Measurements from ENCODE around the gene HINT2. TPM values are rescaled to one million over a fixed set of nuclear protein-coding genes. Genes with fewer than 3 reads are reported as not detected.

HINT2 gene
- total and polyA plus RNA-seq, 2 donors (not counting 1 experiment from before 2014, with no cell fraction given), result 31.9 to 33.6 TPM

DNA sequence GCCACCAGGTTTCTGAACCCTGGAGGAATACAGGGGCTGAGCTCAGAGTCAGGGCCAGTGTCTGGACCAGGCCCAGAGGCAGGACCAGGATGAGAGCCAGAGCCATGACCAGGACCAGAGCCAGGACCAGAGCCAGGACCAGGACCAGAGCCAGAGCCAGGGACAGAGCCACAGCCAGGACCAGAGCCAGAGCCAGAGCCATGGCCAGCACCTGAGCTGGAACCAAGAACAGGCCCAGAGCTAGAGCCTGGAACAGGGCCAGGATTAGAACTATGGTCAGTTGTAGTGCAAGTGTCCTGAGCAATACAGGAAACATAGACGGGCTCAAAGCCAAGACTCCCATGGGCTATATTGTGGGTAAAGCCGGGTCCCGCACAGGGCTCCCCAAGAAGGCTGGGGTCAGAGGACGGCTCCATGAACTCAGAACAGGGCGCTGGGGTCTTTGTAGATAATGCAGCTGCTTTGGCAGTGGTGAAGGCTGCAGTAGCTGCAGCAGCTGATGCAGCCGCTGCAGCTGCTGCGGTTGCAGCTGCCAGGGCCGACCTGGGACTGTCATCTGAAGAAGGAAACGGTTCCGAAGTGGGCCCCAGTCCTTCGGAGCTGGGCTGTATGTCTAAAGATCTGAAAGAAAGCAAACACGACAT, 3.3 kb downstream of the HINT2 start:
- Histone ChIP-seq H3K79me2 (ENCODE audit: control insufficient read depth, insufficient read depth, low read length) (no peaks in the 10 kb centered on the region), H3K4me2 (replicated peaks; ENCODE audit: low read depth, low read length, poor library complexity, severe bottlenecking) (peak overlapping the region; percentile 77), H3K36me3 (replicated peaks in 1 of 2; ENCODE audit: control extremely low read depth in 1 of 2, control insufficient read depth in 1 of 2, extremely low read depth in 1 of 2, insufficient read depth in 2 of 2, low read length in 1 of 2) (peaks cover 0 to 8% of the 10 kb centered on the region in 2 experiments), H3K27ac (ENCODE audit: low read length in 2 of 2) (peak overlapping the region; percentile 50 to 70), H4K20me1 (ENCODE audit: control insufficient read depth, insufficient read depth, low read length, poor library complexity, severe bottlenecking) (no peaks in the 10 kb centered on the region), H3K9me3 (ENCODE audit: control extremely low read depth in 1 of 3, control insufficient read depth in 2 of 3, insufficient read depth in 1 of 3, low read length in 2 of 3) (no peaks in the 10 kb centered on the region), H3K27me3 (replicated peaks in 1 of 4; ENCODE audit: control extremely low read depth in 1 of 4, control insufficient read depth in 3 of 4, insufficient read depth in 4 of 4, low read length in 3 of 4) (no peaks in the 10 kb centered on the region), H3K9ac (ENCODE audit: low read length) (peak overlapping the region; percentile 60), H2AFZ (ENCODE audit: insufficient read depth, low read depth, low read length, poor library complexity, severe bottlenecking) (peak overlapping the region; percentile 81), H3K4me3 (ENCODE audit: control extremely low read depth in 1 of 5, extremely low read depth in 1 of 5, insufficient read depth in 1 of 5, low read depth in 2 of 5, low read length in 4 of 5) (peak overlapping the region; percentile 54 to 76 (median 61)), H3K4me1 (ENCODE audit: control insufficient read depth in 2 of 2, insufficient read depth in 2 of 2, low read length in 2 of 2) (peaks cover 26 to 33% of the 10 kb centered on the region in 2 donors)
- WGBS (ENCODE audit: insufficient coverage), result 23% methylated on average over 12 of the region's 12 CpGs
- H3K27me3 Mint-ChIP-seq, result no peaks in the 10 kb centered on the region
- no peaks in the 10 kb centered on the region for H3K9me3 Mint-ChIP-seq (ENCODE audit: insufficient read depth)
- intact Hi-C loops (cut with micrococcal nuclease), result loop anchor here (1.0 to 5.0 kb wide), 2 partner anchors 63 to 1144 kb away; a partner anchor contains a TSS
- ChIA-PET CTCF (interaction anchor here (0.7 to 4.6 kb wide), 12 partner anchors 9 to 207 kb away, joined by 3 to 58 read pairs (median 5); partner anchors contain the start of genes CREB3, FAM221B, NPR2 and TLN1), POLR2A (interaction anchor here (1.3 to 1.6 kb wide), 2 partner anchors 17 to 63 kb away, joined by 3 to 4 read pairs; partner anchors contain the start of genes FAM221B and TMEM8B)
- H3K4me1 Mint-ChIP-seq, result peaks cover 30% of the 10 kb centered on the region
- no peak for DNase-seq
- H3K4me3 Mint-ChIP-seq, result peak overlapping the region; percentile 97
- TF ChIP-seq EZH2 (IDR thresholded peaks at IDR 0.05; ENCODE audit: borderline replicate concordance, insufficient read depth, low read depth, low read length, poor library complexity, severe bottlenecking), result no peak
- TF ChIP-seq, protein P1, sequence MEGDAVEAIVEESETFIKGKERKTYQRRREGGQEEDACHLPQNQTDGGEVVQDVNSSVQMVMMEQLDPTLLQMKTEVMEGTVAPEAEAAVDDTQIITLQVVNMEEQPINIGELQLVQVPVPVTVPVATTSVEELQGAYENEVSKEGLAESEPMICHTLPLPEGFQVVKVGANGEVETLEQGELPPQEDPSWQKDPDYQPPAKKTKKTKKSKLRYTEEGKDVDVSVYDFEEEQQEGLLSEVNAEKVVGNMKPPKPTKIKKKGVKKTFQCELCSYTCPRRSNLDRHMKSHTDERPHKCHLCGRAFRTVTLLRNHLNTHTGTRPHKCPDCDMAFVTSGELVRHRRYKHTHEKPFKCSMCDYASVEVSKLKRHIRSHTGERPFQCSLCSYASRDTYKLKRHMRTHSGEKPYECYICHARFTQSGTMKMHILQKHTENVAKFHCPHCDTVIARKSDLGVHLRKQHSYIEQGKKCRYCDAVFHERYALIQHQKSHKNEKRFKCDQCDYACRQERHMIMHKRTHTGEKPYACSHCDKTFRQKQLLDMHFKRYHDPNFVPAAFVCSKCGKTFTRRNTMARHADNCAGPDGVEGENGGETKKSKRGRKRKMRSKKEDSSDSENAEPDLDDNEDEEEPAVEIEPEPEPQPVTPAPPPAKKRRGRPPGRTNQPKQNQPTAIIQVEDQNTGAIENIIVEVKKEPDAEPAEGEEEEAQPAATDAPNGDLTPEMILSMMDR (IDR thresholded peaks at IDR 0.05), result no peak
- H3K27ac Mint-ChIP-seq, result peak overlapping the region; percentile 96
- no peak for ATAC-seq (ENCODE audit: low read depth)

DNA sequence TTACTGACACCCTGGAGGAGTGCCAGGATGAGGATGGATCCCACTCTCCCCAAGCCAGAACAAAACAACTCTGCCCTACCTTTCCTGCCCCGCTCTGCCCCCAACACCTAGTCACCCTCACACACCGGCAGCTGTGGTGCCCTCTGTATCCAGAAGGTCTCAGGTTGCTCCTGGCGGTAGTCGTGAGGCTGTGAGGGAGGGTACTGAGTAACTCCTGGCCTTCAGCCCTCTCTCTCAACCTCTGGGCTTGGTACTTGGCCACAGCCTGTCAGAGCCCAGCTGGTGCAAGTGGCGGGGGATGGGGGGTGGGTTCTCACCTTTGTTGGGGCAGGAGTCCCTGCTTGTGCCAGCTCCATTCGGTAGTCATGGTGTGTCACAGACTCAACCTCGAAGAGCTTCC, 4.7 kb downstream of the HINT2 start:
- no peak for ATAC-seq (ENCODE audit: low read depth)

More for the DNA sequence above, 4.7 kb downstream of the HINT2 start:
- Histone ChIP-seq H3K9me3 (ENCODE audit: control extremely low read depth in 1 of 3, control insufficient read depth in 2 of 3, insufficient read depth in 1 of 3, low read length in 2 of 3) (no peaks in the 10 kb centered on the region), H3K4me2 (replicated peaks; ENCODE audit: low read depth, low read length, poor library complexity, severe bottlenecking) (no peak overlapping the region), H4K20me1 (ENCODE audit: control insufficient read depth, insufficient read depth, low read length, poor library complexity, severe bottlenecking) (no peaks in the 10 kb centered on the region), H3K79me2 (ENCODE audit: control insufficient read depth, insufficient read depth, low read length) (no peaks in the 10 kb centered on the region), H3K27me3 (replicated peaks in 1 of 4; ENCODE audit: control extremely low read depth in 1 of 4, control insufficient read depth in 3 of 4, insufficient read depth in 4 of 4, low read length in 3 of 4) (no peaks in the 10 kb centered on the region), H3K27ac (ENCODE audit: low read length in 2 of 2) (no peak overlapping the region), H3K9ac (ENCODE audit: low read length) (no peak overlapping the region), H2AFZ (ENCODE audit: insufficient read depth, low read depth, low read length, poor library complexity, severe bottlenecking) (no peak overlapping the region), H3K4me1 (ENCODE audit: control insufficient read depth in 2 of 2, insufficient read depth in 2 of 2, low read length in 2 of 2) (peaks cover 26 to 33% of the 10 kb centered on the region in 2 donors), H3K36me3 (replicated peaks in 1 of 2; ENCODE audit: control extremely low read depth in 1 of 2, control insufficient read depth in 1 of 2, extremely low read depth in 1 of 2, insufficient read depth in 2 of 2, low read length in 1 of 2) (peaks cover 0 to 17% of the 10 kb centered on the region in 2 experiments), H3K4me3 (ENCODE audit: control extremely low read depth in 1 of 5, extremely low read depth in 1 of 5, insufficient read depth in 1 of 5, low read depth in 2 of 5, low read length in 4 of 5) (no peak overlapping the region)
- DNase-seq, result no peak
- H3K27me3 Mint-ChIP-seq, result no peaks in the 10 kb centered on the region
- peaks cover 26% of the 10 kb centered on the region for H3K4me1 Mint-ChIP-seq
- intact Hi-C loops (cut with micrococcal nuclease), result loop anchor here (5.0 kb wide), 1 partner anchor 1143 kb away; a partner anchor contains a TSS
- H3K27ac Mint-ChIP-seq, result no peak overlapping the region
- no peak overlapping the region for H3K4me3 Mint-ChIP-seq
- CTCF ChIA-PET, result no interaction called here
- POLR2A ChIA-PET, result no interaction called here
- TF ChIP-seq, protein P1 (IDR thresholded peaks at IDR 0.05), result no peak
- no peak for TF ChIP-seq EZH2 (IDR thresholded peaks at IDR 0.05; ENCODE audit: borderline replicate concordance, insufficient read depth, low read depth, low read length, poor library complexity, severe bottlenecking)
- 88% methylated on average over 3 of the region's 7 CpGs for WGBS (ENCODE audit: insufficient coverage)
- no peaks in the 10 kb centered on the region for H3K9me3 Mint-ChIP-seq (ENCODE audit: insufficient read depth)

Measured in B cell (primary cell).